ENCODE results near the gene STIMATE. TPM values are rescaled to one million over a fixed set of nuclear protein-coding genes. Genes with fewer than 3 reads are reported as not detected.

Gene STIMATE
- total and polyA plus RNA-seq, 2 of the 4 experiments (the other 2 are of a cell fraction), result 10.6 to 17.8 TPM

DNA sequence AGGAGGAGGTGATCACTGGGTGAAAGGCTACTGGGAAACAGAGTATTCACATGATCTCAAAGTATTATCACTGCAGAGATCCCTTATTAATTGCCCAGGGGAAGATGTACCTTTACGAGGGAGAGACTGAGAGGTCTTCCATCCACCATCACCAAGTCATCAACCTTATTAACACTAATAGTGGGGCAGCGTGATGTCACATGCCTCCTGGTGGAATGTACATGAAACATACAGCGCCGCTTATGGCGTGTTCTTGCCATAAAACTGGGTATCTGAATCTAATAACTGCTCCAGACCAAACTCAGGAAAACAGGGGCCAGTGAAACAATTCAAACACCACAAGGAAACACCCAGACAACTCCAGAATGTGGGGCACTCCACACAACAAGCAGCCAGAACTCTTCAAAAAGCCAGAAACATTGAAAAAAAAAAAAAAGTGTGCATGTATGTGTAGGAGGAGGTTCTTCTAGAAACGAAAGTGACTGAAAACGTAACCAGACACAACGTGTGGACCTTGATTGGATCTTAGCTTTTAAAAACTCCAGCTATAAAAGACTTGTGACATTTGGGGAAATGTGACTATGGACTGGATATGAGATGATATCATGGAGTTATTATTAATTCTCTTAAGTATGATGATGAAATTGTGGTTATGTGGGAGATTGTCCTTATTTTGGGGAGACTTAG, 4.6 kb downstream of the STIMATE start:
- Histone ChIP-seq H2BK120ac (ENCODE audit: low read depth, low read length) (no peak overlapping the region), H3K23ac (ENCODE audit: low read depth, low read length) (no peak overlapping the region), H3K14ac (replicated peaks; ENCODE audit: low read depth, low read length) (no peak overlapping the region), H3K79me1 (ENCODE audit: low read depth in 1 of 2, low read length in 2 of 2) (peaks cover 39 to 79% of the 10 kb centered on the region in 2 experiments), H2BK20ac (ENCODE audit: low read depth, low read length) (no peak overlapping the region), H2BK5ac (ENCODE audit: low read depth, low read length, poor library complexity, severe bottlenecking) (no peak overlapping the region), H3K56ac (ENCODE audit: extremely low read depth, insufficient read depth, low read length) (no peak overlapping the region), H4K5ac (ENCODE audit: low read depth, low read length) (no peak overlapping the region), H2AK5ac (ENCODE audit: low read depth, low read length) (no peak overlapping the region), H3K9me1 (ENCODE audit: insufficient read depth, low read length) (peaks cover 26% of the 10 kb centered on the region), H4K8ac (ENCODE audit: low read depth in 2 of 2, low read length in 2 of 2) (no peak overlapping the region), H3K27me3 (ENCODE audit: control insufficient read depth, insufficient read depth, low read length) (no peaks in the 10 kb centered on the region), H3K27ac (ENCODE audit: insufficient read depth, low read length) (no peak overlapping the region), H3K9me3 (ENCODE audit: control insufficient read depth, insufficient read depth, low read length) (no peaks in the 10 kb centered on the region), H3K9ac (ENCODE audit: low read depth, low read length) (no peak overlapping the region), H3K4ac (ENCODE audit: low read depth, low read length) (no peak overlapping the region), H3K4me3 (ENCODE audit: insufficient read depth, low read depth, low read length) (no peak overlapping the region), H4K91ac (ENCODE audit: insufficient read depth, low read depth, low read length) (no peak overlapping the region), H4K20me1 (ENCODE audit: insufficient read depth, low read length) (0 out of 2 replicates have a peak, but pooled peaks cover 3% of the 10 kb centered on the region), H3K36me3 (ENCODE audit: control insufficient read depth, insufficient read depth, low read length) (no peaks in the 10 kb centered on the region), H2AFZ (replicated peaks; ENCODE audit: low read length, poor library complexity) (no peak overlapping the region), H3K18ac (ENCODE audit: low read depth, low read length) (no peak overlapping the region), H3K4me2 (ENCODE audit: low read depth, low read length) (peak overlapping the region; percentile 5; the same call in 1 of the 2 replicates), H3K4me1 (ENCODE audit: control insufficient read depth, insufficient read depth, low read length) (peaks cover 18% of the 10 kb centered on the region), H2AK9ac (replicated peaks; ENCODE audit: low read depth, low read length, poor library complexity) (no peak overlapping the region), H2BK15ac (ENCODE audit: low read depth, low read length) (no peak overlapping the region)
- TF ChIP-seq MXI1 (IDR thresholded peaks at IDR 0.05; ENCODE audit: borderline replicate concordance, low read depth, low read length), result no peak
- TF ChIP-seq, protein P1, sequence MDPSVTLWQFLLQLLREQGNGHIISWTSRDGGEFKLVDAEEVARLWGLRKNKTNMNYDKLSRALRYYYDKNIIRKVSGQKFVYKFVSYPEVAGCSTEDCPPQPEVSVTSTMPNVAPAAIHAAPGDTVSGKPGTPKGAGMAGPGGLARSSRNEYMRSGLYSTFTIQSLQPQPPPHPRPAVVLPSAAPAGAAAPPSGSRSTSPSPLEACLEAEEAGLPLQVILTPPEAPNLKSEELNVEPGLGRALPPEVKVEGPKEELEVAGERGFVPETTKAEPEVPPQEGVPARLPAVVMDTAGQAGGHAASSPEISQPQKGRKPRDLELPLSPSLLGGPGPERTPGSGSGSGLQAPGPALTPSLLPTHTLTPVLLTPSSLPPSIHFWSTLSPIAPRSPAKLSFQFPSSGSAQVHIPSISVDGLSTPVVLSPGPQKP (IDR thresholded peaks at IDR 0.05; ENCODE audit: borderline replicate concordance, low read depth, low read length), result no peak
- TF ChIP-seq BHLHE40 (IDR thresholded peaks at IDR 0.05; ENCODE audit: low read depth, low read length), result no peak
- TF ChIP-seq SMC3 (IDR thresholded peaks at IDR 0.05; ENCODE audit: low read depth, low read length), result no peak
- TF ChIP-seq FOS (IDR thresholded peaks at IDR 0.05; ENCODE audit: low read depth, low read length), result no peak
- TF ChIP-seq, protein P2, sequence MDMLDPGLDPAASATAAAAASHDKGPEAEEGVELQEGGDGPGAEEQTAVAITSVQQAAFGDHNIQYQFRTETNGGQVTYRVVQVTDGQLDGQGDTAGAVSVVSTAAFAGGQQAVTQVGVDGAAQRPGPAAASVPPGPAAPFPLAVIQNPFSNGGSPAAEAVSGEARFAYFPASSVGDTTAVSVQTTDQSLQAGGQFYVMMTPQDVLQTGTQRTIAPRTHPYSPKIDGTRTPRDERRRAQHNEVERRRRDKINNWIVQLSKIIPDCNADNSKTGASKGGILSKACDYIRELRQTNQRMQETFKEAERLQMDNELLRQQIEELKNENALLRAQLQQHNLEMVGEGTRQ (IDR thresholded peaks at IDR 0.05; ENCODE audit: low read depth, low read length), result no peak
- no peak for TF ChIP-seq MAFK (IDR thresholded peaks at IDR 0.05; ENCODE audit: low read depth, low read length)
- no peak for TF ChIP-seq RCOR1 (IDR thresholded peaks at IDR 0.05; ENCODE audit: insufficient replicate concordance, low read length)
- TF ChIP-seq RFX5 (IDR thresholded peaks at IDR 0.05; ENCODE audit: low read depth, low read length), result no peak
- no TSS peak for BruUV-seq (replicated peaks)
- dilution Hi-C loops (cut with HindIII; ENCODE audit: low sequenced_read_pairs, unreplicated experiment), result no loop called here
- ATAC-seq (ENCODE audit: low read depth) (no peak), DNase-seq (no peak)
- intact Hi-C loops (cut with micrococcal nuclease), result no loop called here
- CTCF ChIA-PET, result interaction anchor here (0.6 to 2.5 kb wide), 5 partner anchors 11 to 171 kb away, joined by 3 to 7 read pairs (median 3); no protein-coding TSS in a partner anchor
- POLR2A ChIA-PET (ENCODE audit: unreplicated experiment), result no interaction called here
- in situ Hi-C loops (cut with MboI; ENCODE audit: low sequenced_read_pairs), result no loop called here
- WGBS, 2 experiments (ENCODE audit: extremely low coverage in 2 of 2, insufficient read length in 1 of 2), result 100% methylated on average over 3 of the region's 8 CpGs; no CpG with 5 or more reads in 1 of the 2 experiments

Measured in IMR-90 (cell line).